ENCODE results near the gene PRM1.

Gene PRM1

DNA sequence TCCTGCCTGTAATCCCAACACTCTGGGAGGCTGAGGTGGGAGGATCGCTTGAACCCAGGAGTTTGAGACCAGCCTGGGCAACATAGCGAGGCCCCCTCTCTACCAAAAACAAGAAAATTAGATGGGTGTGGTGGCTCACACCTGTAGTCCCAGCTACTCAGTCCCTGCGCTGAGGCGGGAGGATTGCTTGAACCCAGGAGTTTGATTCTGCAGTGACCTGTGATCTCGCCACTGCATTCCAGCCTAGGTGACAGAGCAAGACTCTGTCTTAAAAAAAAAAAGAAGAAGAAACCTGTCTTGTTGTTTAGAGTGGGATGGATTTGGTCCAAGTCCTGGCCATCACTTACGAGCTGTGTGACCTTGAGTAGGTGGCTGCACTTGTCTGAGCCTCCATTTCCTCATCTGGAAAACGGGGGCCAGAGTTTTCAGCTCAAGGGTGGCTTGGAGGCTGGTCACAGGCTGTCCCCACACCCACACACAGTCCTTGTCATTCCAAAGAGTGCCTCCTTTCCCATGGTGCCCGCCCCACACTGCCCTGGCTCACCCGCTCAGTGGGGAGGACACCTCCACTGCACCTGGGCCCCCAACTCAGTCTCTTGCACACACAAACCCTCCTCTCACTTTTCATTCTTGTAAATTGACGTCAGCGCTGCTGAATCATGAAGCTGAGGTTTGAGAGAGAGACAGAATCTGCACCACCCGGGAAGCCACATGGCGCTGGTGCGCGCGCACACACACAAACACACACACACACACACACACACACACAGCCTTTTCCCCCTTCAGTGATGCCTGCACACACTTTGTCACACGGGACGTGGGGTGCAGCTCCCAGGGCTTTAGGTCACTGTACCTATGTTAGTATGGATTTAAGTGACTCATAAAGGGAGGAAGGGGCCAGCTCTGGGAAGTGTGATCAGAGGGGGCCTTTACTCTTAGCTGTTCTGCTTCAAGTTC, 29.3 kb downstream of the PRM1 start:
- peak; percentile 64 for DNase-seq

DNA sequence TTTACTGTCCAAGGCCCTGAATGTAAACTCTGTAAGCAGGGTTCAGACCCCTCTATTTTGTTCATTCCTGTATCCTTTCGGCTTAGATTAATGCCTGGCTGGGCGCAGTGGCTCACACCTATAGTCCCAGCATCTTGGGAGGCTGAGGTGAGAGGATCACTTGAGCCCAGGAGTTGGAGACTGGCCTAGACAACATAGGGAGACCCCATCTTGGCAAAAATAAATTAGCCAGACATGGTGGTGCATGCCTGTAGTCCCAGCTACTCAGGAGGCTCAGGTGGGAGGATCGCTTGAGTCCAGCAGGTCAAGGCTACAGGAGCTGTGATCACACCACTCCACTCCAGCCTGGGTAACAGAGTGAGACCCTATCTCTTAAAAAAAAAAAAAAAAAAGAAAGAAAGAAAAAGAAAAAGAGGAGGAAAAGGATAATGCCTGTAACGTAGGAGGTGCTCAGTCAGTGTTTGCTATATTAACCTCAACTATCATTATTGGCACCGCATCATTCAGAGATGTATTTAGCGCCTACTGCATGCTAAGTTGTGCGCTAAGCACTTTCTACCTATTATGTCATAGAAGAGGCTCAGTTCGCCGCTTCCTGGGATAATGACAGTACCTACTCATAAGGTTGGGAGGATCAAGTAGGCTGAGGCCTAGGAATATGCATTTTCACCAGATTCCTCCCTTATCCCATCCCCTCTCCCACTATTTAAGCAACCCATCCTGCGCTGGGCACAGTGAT, 30.2 kb downstream of the PRM1 start:
- no peak for DNase-seq

DNA sequence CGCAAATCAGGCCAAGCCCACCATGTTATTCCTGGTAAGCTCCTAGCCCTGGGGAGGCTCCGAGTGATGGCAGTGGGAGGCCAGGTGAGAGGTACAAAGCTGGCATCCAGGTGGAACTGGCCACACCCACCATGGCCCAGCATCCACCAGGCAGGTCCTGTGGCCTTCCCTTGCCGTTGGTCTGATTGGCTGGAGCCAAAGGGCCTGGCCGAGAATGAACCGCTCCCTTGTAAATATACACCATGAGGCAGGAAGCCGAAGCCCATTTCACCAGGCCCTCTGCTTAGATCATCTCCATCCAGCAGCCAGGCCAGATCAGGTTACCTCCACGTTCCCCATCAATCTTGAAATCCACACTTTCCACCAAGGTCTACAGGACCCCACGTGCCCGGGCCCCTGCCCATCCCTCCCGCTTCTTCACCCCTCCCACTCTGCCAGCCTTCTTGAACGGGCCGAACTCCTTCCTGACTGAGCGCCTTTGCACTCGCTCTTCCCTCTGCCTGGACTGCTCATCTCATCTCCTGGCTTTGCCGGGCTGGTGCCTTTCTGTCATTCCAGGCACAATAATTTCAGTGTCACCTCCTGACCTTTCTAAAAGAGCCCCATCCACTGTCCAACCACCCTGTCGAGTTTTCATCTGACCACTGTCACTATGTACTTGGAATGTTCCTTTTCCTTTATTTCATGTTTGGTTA, 30.9 kb downstream of the PRM1 start:
- no peak for DNase-seq

DNA sequence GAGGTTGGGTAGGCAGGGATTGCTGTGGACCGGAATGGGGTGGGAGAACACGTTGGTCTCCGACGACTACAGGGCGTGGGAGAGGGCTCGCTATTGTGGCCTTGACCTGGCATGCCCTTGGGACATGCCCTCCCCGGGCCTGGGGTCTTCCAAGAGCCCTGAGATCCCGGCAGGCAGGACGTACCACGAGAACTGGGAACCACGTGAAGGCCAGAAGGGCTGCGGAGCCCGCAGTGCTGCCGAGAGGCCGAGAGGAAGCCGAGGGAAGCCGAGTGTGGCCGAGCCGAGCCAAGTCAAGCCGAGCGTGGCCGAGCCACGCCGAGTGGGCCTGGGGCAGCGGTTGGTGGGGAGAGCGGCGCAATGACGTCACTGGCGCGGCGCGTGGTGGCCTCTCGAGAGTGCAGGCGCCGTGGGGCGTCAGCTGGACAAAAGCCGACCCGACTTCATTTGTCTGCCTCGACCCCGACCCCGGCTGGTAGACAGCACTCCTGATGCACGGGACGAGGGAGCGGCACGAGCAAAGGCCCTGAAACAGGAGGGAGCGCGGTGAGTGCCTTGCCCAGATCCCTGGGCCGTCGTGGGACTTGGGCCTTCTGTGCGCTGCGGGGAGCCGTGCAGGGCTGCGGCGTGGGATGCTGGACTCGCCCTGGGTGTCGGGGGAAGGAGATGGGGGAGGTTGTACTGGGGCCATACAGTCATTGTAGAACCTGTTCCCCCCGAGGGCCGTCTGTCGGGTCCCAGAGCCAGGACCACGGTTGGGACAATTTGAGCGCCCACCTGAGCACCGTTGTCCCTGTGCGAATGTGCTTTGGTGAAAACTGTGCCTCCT, 31.7 kb downstream of the PRM1 start:
- DNase-seq = no peak

DNA sequence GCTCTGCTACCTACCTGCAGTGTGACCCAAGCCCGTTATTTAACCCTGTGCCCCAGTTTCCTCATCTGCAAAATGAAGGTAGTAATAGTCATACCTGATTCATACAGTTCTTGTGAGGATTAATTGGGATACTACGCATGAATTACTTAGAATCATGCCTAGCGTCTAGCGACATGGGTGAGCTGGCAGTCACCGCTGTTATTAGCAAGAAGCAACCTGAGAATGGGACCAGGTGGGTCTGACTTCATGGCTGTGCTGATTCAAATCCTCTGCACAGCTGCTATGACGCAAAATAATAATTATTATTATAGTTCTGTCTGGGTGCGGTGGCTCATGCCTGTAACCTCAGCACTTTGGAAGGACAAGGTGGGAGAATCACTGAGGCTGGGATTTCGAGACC, 33.0 kb downstream of the PRM1 start:
- no peak for DNase-seq

DNA sequence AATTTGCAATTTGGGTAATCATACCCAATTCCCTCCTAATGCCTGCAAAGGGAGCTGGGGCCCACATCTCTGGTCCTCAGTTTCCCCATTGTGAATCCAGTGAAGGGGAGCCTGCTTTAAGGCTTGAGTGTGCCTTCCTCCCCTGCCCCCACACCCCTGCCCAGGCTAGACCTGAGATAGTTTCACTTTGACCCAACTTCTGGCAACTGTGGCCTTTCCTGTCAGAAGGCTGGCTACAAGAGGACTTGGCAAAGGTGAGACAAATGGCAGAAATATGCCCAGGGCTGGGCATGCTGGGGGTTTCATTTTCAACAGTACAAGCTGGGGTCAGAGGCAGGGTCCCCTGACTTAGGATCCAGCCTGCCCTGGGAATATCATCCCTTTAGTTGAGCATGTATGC, 35.1 kb downstream of the PRM1 start:
- DNase-seq = no peak

DNA sequence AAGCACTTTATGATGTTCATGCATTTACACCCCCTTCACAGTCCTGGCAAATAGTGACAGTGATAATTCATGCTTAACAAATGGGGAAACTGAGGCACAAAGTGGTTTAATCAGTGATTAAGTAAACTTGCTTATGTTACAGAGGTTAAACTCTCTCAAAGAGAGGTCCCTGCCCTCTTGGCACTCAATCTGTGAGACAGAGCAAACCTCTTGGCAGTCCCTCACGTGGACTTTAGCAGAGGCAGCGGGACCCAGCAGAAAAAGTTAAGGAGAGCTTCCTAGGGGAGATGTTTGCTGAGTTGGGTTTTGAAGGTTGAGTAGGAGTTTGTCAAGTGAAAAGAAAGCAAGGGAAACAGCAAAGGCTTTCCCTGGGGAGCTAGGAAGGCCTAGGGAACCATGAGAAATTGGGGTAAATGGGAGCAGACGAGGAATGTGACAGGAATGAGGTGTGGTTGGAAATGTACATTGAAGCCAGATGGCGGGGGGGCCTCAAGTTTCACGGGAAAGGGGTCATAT, 35.9 kb downstream of the PRM1 start:
- DNase-seq = no peak

DNA sequence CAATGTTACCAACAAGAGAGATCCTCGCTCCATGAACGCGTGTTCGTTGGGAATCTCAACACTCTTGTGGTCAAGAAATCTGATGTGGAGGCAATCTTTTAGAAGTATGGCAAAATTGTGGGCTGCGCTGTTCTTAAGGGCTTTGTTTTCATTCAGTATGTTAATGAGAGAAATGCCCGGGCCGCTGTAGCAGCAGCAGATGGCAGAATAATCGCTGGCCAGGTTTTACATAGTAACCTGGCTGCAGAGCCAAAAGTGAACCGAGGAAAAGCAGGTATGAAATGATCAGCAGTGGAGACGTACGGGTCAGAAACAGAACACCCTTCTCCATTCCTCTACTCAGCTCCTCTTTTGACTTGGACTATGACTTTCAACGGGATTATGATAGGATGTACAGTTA, 38.5 kb downstream of the PRM1 start:
- no peak for DNase-seq

DNA sequence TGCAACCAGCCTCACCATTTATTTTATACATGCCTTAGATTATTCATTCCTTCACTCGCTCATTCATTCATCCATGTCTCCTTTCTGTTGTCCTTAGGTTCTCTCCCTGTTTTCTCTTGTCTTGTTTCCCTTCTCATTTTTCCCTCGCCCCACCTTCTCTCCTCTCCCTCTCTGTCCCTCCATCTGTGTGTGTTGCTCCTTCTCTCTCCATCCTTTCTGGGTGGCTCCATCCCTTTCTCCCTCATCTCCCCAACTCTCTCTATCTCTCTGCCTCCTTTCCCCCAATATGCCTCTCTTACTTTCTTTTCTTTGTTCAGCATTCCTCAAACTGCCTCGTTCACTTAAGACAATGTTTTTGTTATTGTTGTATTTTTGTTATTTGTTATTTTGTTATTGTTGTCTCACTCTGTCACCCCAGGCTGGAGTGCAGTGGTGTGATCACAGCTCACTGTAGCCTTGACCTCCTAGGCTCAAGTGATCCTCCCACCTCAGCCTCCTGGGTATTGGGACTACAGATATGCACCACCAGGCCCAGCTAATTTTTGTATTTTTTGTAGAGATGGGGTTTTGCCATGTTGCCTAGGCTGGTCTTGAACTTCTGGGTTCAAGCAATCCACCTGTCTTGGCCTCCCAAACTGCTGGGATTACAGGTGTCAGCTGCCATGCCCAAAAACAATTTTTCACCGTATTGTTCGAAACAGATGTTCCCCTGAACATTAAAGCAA, 39.5 kb downstream of the PRM1 start:
- no peak for DNase-seq

DNA sequence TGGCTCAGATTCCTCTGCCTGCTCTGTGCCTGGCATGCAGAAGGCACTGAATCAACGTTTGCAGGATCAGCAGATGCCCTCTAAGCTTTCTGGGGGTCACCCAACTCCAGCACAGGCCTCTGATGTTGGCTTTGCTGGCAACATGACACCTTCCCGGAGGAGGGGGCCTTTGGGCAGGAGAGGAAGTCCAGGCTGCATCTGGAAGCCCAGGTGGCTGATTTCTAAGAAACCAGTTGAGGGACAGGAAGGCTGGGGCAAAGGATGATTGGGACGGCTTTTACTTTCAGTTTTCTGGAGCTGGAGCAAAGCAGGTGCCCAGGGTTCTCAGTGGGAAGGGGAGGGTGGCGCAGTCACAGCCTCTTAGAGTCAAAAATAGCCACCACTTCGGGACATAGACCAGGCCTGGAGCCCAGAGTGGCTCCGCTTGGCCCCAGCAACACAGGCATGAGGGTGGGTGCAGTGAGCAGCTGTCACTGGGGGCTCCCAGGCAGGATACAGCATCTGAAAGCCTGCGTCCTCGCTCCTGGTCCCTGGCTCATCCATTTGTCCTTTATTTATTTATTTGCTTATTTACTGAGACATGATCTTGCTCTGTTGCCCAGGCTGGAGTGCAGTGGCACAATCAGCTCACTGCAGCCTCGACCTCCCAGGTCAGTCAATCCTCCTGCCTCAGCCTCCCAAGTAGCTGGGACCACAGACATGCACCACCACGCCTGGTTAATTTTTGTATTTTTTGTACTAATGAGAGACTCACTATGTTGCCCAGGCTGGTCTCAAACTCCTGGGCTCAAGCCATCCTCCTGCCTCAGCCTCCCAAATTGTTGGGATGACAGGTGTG, 40.3 kb downstream of the PRM1 start:
- no peak for DNase-seq

DNA sequence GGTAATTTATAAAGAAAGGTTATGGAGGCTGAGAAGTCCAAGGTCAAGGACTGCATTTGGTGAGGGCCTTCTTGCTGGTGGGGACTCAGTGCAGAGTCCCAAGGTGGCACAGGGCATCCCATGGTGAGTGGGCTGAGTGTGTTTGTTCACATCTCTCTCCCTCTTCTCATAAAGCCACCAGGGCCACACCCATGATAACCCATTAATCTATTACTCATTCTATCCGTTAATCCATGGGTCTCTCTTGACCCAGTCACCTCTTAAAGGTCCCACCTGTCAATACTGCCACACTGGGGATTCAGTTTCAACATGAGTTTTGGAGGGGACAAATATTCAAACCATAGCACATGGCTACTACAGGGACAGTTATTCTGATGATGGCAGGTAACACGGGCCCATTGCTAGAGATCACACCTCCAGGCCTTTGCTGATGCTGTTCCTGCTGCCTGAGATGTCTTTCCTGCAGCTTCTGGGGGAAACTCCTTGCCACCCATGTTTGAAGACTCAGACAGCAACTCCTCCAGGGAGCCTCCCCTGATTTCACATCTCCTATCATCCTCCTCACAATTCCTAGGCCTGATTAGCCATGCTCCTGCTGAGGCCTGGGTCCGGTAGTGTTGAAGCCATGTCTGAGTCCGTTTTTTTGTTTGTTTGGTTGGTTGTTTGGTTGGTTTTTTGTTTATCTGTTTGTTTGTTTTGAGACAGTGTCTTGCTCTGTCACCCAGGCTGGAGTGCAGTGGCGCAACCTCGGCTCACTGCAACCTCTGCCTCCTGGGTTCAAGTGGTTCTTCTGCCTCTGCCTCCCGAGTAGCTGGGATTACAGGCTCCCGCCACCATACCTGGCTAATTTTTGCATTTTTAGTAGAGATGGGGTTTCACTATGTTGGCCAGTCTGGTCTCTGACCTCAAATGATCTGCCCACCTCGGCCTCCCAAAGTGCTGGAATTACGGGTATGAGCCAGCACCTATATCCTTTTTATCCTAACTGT, 41.2 kb downstream of the PRM1 start:
- DNase-seq = no peak

DNA sequence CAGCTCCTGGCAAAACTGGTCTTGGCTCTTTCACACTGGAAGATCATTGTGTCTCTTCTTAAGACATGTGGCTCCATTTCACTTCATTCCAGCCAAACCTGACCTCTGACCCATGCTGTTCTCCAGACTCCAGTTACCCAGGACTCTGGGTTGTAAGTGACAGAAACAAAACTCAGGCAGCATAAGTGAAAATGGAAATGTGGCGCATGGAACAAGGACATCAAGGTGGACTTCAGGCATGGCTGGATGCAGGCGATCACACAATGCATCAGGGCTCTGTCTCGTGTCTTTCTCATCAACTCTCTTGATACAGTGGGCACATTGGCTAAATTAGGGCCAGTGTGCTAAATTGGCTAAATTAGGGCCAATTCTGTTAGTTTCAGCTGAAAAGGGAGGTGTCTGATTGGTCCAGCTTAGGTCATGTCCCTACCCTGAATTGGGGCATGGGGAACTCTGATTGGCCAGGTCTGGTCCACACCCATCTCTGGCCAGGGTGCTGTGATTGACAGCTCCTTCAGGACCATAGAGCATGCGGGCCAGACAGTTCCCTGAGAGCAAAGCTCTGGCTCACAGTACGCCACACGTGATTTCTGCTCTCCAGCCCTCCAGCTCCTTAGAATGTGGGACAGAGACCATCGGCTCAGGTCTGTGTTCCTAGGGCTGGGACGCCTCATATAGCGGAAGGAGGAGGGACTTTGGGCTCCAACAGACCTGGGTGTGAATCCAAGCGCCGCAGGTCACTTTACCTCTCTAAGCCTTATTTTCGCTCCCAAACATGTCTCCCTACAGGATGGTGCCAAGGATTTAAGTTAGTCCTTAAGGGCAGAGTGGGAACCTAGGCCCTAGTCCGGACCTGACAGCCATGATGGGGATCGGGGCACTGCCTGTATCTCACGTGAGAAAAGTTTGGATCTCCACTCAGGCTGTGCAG, 42.6 kb downstream of the PRM1 start:
- DNase-seq = no peak

DNA sequence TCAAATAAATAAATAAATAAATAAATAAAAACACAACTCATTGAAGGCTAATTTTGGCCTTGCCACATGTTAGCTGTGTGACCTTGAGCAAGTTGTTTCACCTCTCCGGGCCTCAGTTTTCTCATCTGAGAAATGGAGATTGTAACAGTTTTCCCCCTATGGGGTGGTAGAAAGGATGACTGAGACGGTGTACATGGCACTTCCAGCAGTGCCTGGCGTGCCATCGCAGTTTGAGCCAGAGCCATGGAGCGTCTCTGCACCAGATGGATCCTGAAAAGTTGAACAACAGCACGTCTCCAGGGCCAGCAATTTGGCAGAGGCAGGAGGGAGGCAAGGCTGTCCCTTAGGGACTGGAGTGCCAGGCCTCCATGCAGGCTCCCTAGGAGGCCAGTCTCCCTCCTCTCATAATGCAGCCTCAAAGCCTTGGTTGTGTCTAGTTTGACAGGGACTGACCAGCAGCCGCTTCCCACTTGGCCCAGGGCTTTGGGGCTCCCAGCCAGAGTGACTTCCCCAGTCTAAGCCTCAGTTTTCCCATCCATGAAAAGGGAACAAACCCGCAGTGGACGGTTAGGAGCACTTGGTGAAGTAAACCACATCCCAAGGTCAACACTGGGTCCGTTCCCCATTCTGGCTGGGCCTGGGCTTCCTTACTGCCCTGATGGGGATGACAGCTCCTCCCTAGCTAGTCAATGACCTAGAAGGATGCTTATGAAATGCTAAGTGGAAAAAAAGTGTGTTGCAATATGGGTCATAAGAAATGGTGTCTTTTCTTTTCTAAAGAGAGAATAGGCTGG, 44.5 kb downstream of the PRM1 start:
- no peak for DNase-seq

DNA sequence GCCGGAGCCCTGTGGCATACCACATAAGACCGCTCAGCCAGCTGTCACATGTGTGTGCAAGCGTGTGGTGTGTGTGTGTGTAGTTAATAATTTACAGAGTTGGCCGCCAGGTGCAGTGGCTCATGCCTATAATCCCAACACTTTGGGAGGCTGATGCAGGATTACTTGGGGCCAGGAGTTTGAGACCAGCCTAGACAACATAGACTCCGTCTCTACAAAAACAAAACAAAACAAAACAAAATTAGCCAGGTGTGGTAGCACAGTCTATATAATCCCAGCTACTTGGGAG, 45.5 kb downstream of the PRM1 start:
- DNase-seq = no peak

DNA sequence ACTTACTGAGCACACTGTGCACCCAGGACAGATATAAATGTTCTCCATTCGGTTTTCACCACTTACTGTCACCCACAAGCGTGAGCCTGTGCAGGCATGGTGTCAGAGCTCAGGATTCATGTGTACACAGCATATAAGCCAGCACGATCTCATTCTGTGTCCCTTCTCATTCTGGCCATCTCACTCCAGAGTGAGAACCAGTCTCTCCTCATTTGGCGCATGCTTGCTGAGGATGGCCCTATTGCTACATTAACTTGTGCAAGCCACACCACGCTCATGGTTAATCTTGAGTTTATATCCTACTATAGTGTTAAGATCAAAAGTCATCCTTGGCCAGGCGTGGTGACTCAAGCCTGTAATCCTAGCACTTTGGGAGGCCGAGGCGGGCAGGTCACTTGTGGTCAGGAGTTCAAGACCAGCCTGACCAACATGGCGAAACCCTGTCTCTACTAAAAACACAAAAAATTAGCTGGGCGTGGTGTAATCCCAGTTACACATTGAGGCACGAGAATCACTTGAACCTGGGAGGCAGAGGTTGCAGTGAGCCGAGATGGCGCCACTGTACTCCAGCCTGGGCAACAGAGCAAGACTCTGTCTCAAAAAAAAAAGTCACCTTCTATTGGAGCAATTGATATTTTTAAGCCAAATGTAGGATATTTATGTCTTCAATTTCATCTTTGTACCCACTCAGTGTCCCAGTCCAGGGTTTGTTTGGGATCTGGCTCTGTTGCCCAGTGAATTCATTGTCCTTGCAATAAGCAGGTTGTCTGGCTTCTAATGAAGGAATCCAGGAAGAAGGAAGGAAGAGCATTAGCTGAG, 46.0 kb downstream of the PRM1 start:
- DNase-seq = no peak

DNA sequence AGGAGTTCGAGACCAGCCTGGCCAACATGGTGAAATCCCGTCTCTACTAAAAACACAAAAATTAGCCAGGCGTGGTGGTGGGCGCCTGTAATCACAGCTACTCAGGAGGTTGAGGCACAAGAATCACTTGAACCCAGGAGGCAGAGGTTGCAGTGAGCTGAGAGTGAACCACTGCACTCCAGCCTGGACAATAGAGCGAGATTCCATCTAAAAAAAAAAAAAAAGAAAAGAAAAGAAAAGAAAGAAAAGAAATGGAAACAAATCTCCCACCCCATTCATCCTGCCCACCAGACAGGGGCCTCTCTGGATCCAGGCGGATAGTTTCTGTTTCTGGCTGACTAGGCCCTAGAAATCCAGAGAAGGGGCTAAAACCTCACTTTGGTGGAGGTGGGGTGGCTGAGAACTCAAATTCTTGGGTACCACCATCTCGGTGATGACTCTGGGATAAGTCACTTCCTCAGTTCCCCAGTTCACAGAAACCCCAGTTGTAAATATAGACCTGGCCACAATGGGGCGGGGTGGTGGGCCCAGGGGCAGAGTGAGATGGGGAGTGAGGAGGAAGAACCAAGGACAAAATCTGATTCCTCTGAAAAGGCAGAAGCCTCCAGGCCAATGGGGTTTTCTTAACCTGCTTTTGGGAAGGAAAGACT, 47.3 kb downstream of the PRM1 start:
- peak; percentile 22 for DNase-seq
